Panc1 (cell line): ENCODE results near the gene PDGFRA. TPM values are rescaled to one million over a fixed set of nuclear protein-coding genes. Genes with fewer than 3 reads are reported as not detected.
A peak's percentile ranks its signal among the peaks of the same experiment; 100 is the strongest.

Experiments used
- ATAC-seq: fragments of 200-7000 bp; cut with Tn5 transposase; 2 replicates; pipeline ENCODE4 v1.9.1; 2020; ENCODE audit warnings: mild to moderate bottlenecking, moderate library complexity
- BruUV-seq: library from RNA; stranded (reverse); fragments of 400-500 nt; replicated peaks from 2 replicates; lab custom pipeline; 2021; lab: Mats Ljungman, UMichigan
- CTCF ChIA-PET: fragments of 300-600 bp; sonication (Branson Sonifier 250); formaldehyde crosslinking; loops from one replicate; lab custom pipeline; 2022; ENCODE audit warnings: antibody characterized with exemption; lab: Charles Lee
- POLR2A ChIA-PET: fragments of 300-600 bp; sonication (Branson Sonifier 250); formaldehyde crosslinking; loops from one replicate; lab custom pipeline; 2022; ENCODE audit warnings: antibody characterized with exemption; lab: Charles Lee
- DNase-seq: peaks from one replicate; pipeline ENCODE4 v3.0.0-alpha.2; 2010; ENCODE audit warnings: low read depth, low spot score
- H3K27ac ChIP-seq: 2 replicates; pipeline ENCODE4 v1.5.1; 2011; ENCODE audit warnings: mild to moderate bottlenecking, low read length, inconsistent platforms
- H3K27me3 ChIP-seq: fragments of 200-500 bp; sonication (Bioruptor generic); 2 replicates; pipeline ENCODE4 v1.6.0; 2014; ENCODE audit warnings: low read length, inconsistent platforms; ENCODE audit not compliant: control insufficient read depth, insufficient read depth
- H3K36me3 ChIP-seq: fragments of 200-500 bp; sonication (Bioruptor generic); 2 replicates; pipeline ENCODE4 v1.5.1; 2014; ENCODE audit warnings: inconsistent platforms, mild to moderate bottlenecking, low read length, moderate library complexity; ENCODE audit not compliant: control insufficient read depth, insufficient read depth
- H3K4me1 ChIP-seq: 2 replicates; pipeline ENCODE4 v1.5.1; 2011; ENCODE audit warnings: inconsistent platforms, mild to moderate bottlenecking, low read length, moderate library complexity; ENCODE audit not compliant: control insufficient read depth, insufficient read depth
- H3K4me3 ChIP-seq, 2 experiments: 2 replicates each; pipeline ENCODE4 v1.5.1; 2011 to 2012; ENCODE audit warnings: low read depth in 2 of 2, low read length in 2 of 2, mild to moderate bottlenecking in 2 of 2, inconsistent platforms in 1 of 2, moderate library complexity in 1 of 2
- H3K9me3 ChIP-seq: fragments of 200-500 bp; sonication (Bioruptor generic); 2 replicates; pipeline ENCODE4 v1.5.1; 2014; ENCODE audit warnings: low read depth, mild to moderate bottlenecking, inconsistent platforms, low read length, moderate library complexity; ENCODE audit not compliant: control insufficient read depth, insufficient read depth
- CTCF ChIP-seq: fragments of 450-650 bp; IDR thresholded peaks from 2 replicates; pipeline ENCODE4 v1.5.1; 2017; ENCODE audit warnings: mild to moderate bottlenecking
- POLR2AphosphoS5 ChIP-seq: IDR thresholded peaks from 2 replicates; pipeline ENCODE4 v1.6.1; 2012; ENCODE audit warnings: mild to moderate bottlenecking, low read depth, low read length, moderate library complexity
- REST ChIP-seq, 2 experiments: IDR thresholded peaks; 2 replicates each; pipeline ENCODE4 v1.6.1; 2011 to 2012; ENCODE audit warnings: low read depth in 2 of 2, control low read depth in 1 of 2, low read length in 1 of 2, mild to moderate bottlenecking in 1 of 2, moderate library complexity in 1 of 2; ENCODE audit not compliant: insufficient read depth in 1 of 2
- SIN3A ChIP-seq: IDR thresholded peaks from 2 replicates; pipeline ENCODE4 v1.6.1; 2012; ENCODE audit warnings: low read depth, mild to moderate bottlenecking, low read length, moderate library complexity, borderline replicate concordance; ENCODE audit not compliant: insufficient read depth
- TCF7L2 ChIP-seq: IDR thresholded peaks from 2 replicates; pipeline ENCODE4 v1.6.1; 2011; ENCODE audit warnings: mild to moderate bottlenecking, low read depth, low read length, inconsistent platforms
- in situ Hi-C: cut with HindIII; loops from 2 replicates; pipeline ENCODE4 v1.10.0; 2016; ENCODE audit warnings: low sequenced_read_pairs, low pct_unique_long_range_greater_than_20kb
- intact Hi-C: fragments of 100-400 bp; cut with micrococcal nuclease; formaldehyde crosslinking; loops from one replicate; pipeline ENCODE4 v1.10.0; 2022; ENCODE audit not compliant: unreplicated experiment
- total RNA-seq: library from RNA; stranded (reverse); gene quantifications from one replicate; pipeline ENCODE4 v1.2.1, GENCODE V29; 2021; ENCODE audit not compliant: unreplicated experiment

The PDGFRA gene
- total RNA-seq, 1 experiment from 2014 or later: 0.15 TPM

- in situ Hi-C loops: no loop called here
- no peaks in the 10 kb centered on the region for H3K4me1 ChIP-seq
- H3K27me3 ChIP-seq: no peaks in the 10 kb centered on the region; the same call in 1 of the 2 replicates
- no TSS peak for BruUV-seq
- no peak overlapping the region for H3K27ac ChIP-seq
- no peak overlapping the region for H3K4me3 ChIP-seq
- H3K36me3 ChIP-seq: no peaks in the 10 kb centered on the region
- no peaks in the 10 kb centered on the region for H3K9me3 ChIP-seq
- CTCF ChIA-PET: no interaction called here
- no peak for DNase-seq
- TF ChIP-seq CTCF (no peak), REST (IDR thresholded peaks at IDR 0.05; ENCODE audit: insufficient read depth in 1 of 2, low read depth in 2 of 2, low read length in 1 of 2) (no peak), TCF7L2 (no peak), POLR2AphosphoS5 (no peak), SIN3A (no peak)
- POLR2A ChIA-PET: no interaction called here
- ATAC-seq: no peak
- intact Hi-C loops: no loop called here
Measured at GRCh38 chr4:54215379-54216077, 13.6 kb upstream of the PDGFRA start.

GRCh38 chr4:54217642-54218495, 11.2 kb upstream of the PDGFRA start:
- Histone ChIP-seq H3K4me3 (peak overlapping the region; percentile 41 to 74), H3K9me3 (no peaks in the 10 kb centered on the region), H3K27ac (no peak overlapping the region), H3K36me3 (no peaks in the 10 kb centered on the region), H3K27me3 (no peaks in the 10 kb centered on the region; the same call in 1 of the 2 replicates), H3K4me1 (no peaks in the 10 kb centered on the region)
- in situ Hi-C loops: no loop called here
- intact Hi-C loops: loop anchor here (1.0 kb wide), 1 partner anchor 288 kb away; no protein-coding TSS in a partner anchor
- POLR2A ChIA-PET: no interaction called here
- ATAC-seq (peak; percentile 95), DNase-seq (peak; percentile 80)
- TF ChIP-seq POLR2AphosphoS5: no peak
- peak; percentile 82 for TF ChIP-seq CTCF
- BruUV-seq: no TSS peak
- CTCF ChIA-PET: no interaction called here
